Measurements from ENCODE around the gene ADAP1.
"Not testable (repeated sequence)": the region's sequence is repeated elsewhere in the genome, so short reads cannot be mapped to it uniquely, and the experiment has no call there.

The ADAP1 gene

DNA sequence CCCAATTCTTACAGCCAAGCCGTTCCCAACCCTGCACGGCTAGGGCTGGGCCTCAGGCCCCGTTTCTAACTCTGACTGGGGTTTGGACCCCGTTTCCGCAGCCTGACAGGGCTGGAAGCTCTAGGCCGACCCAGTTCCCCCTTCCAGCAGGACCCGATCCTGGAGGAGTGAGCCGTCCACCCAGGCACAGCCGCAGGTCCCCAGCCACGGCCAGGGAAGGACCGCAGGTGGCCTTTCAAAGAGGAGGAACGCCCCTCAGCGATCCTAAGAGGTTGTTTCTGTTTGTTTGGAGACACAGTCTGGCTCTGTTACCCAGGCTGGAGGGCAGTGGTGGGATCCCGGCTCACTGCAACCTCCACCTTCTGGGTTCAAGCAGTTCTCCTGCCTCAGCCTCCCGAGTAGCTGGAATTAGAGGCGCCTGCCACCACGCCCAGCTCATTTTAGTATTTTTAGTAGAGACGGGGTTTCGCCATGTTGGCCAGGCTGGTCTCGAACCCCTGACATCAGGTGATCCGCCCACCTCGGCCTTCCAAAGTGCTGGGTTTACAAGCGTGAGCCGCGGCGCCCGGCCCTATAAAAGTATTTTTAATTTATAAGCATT lies 78.9 kb downstream of the ADAP1 start:
- peak overlapping the region; percentile 29 for H3K4me3 ChIP-seq (ENCODE audit: low read depth, low read length)
- in situ Hi-C loops (cut with HindIII; ENCODE audit: low sequenced_read_pairs), result no loop called here
- DNase-seq (ENCODE audit: low read depth), result no peak
- TF ChIP-seq, protein P1, sequence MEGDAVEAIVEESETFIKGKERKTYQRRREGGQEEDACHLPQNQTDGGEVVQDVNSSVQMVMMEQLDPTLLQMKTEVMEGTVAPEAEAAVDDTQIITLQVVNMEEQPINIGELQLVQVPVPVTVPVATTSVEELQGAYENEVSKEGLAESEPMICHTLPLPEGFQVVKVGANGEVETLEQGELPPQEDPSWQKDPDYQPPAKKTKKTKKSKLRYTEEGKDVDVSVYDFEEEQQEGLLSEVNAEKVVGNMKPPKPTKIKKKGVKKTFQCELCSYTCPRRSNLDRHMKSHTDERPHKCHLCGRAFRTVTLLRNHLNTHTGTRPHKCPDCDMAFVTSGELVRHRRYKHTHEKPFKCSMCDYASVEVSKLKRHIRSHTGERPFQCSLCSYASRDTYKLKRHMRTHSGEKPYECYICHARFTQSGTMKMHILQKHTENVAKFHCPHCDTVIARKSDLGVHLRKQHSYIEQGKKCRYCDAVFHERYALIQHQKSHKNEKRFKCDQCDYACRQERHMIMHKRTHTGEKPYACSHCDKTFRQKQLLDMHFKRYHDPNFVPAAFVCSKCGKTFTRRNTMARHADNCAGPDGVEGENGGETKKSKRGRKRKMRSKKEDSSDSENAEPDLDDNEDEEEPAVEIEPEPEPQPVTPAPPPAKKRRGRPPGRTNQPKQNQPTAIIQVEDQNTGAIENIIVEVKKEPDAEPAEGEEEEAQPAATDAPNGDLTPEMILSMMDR (IDR thresholded peaks at IDR 0.05; ENCODE audit: low read depth, low read length, missing control alignments), result no peak

DNA sequence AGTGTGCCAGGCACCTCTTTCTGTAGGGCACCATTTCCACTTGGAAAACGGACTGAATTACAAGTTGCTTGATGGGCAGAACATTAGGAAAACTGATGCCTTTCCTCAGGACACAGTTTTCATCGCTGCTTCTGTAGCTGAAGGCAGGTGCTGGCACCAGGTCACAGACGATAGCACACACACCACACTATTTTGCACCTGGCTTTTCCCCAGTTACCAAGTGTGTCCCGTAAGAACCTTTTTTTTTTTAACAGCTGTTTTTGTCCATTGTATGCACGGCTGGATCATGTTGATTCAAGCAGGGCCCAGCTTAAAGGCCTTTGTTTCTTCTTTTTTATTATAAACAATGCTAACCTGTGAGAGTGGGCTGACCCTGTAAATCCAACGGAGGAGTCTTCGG lies 79.4 kb downstream of the ADAP1 start:
- in situ Hi-C loops (cut with HindIII; ENCODE audit: low sequenced_read_pairs), result no loop called here
- no peak overlapping the region for H3K4me3 ChIP-seq (ENCODE audit: low read depth, low read length)
- DNase-seq (ENCODE audit: low read depth), result no peak
- TF ChIP-seq, protein P1 (IDR thresholded peaks at IDR 0.05; ENCODE audit: low read depth, low read length, missing control alignments), result no peak

DNA sequence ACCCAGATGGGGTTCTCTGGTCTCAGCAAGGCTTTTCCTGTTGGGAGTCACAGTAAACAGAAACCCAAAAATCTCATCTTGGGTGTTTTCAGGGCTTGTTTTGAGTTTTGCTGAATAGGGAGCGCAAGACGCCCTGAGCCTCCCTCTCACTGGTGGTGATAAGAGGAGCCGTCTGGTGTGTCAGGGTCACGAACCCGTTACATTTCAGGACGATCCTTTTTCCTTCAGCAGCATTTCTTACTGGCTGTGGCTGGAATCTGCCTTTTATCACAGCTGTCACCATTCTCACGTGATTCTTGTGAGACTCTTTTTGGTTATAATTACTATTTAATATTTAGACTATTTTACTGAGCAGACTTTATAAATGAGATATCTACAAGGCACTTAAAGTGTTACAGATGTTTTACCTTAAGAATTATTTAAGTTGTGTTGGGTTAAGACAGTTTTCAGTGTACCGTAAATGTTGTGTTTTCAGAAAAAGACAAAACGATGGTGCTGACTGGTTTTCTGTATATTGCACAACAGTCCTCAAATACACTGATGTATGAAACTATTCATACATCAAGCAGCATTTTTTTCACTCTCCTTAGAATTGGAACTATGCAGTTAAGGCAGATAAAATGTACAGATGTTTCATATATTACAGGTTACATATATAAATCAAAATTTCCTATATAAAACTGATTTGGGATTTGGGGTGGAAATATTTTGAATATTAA lies 80.3 kb downstream of the ADAP1 start:
- in situ Hi-C loops (cut with HindIII; ENCODE audit: low sequenced_read_pairs), result no loop called here
- H3K4me3 ChIP-seq (ENCODE audit: low read depth, low read length), result no peak overlapping the region
- no peak for DNase-seq (ENCODE audit: low read depth)
- TF ChIP-seq, protein P1 (IDR thresholded peaks at IDR 0.05; ENCODE audit: low read depth, low read length, missing control alignments), result no peak

DNA sequence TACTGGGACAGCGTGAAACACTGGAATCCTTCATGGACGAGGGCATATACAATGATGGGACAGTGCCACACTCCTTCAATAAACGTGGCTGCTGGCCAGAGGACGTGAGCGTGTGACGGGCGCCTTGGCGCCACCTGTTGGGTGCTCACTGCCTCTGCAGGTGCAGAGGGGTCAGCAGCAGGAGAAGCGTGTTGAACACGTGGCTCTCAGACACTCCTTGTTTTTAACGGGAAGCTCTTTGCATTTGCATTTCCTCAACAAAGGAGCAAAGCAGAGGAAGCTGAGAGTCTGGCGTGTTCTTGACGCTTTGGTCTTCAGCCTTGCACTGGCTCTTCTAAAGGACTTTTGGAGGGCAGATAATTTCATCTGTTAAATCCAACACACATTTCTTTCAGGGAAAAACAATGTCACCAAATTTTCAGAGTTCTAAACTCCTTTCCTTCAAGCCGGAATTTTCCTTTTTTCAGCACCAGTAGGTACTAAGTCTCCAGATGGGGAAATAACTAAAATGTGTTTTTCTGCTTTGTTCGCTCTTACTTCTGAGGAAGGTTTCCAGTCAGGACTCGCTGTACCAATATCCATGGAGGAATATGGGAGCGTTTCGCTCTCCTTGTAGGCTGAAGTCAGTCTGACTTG lies 81.0 kb downstream of the ADAP1 start:
- DNase-seq (ENCODE audit: low read depth), result peak; percentile 44
- TF ChIP-seq, protein P1 (IDR thresholded peaks at IDR 0.05; ENCODE audit: low read depth, low read length, missing control alignments), result peak; percentile 98
- H3K4me3 ChIP-seq (ENCODE audit: low read depth, low read length), result no peak overlapping the region
- in situ Hi-C loops (cut with HindIII; ENCODE audit: low sequenced_read_pairs), result no loop called here

DNA sequence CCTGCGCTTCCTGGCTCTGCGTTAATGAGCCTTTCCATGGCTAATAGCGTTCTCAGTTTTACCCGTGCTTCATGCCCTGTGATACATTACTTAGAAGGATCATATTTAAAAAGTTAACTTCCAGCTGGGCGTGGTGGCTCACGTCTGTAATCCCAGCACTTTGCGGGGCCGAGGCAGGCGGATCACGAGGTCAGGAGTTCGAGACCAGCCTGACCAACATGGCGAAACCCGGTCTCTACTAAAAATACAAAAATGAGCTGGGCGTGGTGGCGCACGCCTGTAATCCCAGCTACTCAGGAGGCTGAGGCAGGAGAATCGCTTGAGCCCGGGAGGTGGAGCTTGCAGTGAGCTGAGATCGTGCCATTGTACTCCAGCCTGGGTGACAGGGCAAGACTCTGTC lies 81.8 kb downstream of the ADAP1 start:
- H3K4me3 ChIP-seq (ENCODE audit: low read depth, low read length); DNase-seq (ENCODE audit: low read depth); in situ Hi-C loops (cut with HindIII; ENCODE audit: low sequenced_read_pairs): not testable (repeated sequence)

DNA sequence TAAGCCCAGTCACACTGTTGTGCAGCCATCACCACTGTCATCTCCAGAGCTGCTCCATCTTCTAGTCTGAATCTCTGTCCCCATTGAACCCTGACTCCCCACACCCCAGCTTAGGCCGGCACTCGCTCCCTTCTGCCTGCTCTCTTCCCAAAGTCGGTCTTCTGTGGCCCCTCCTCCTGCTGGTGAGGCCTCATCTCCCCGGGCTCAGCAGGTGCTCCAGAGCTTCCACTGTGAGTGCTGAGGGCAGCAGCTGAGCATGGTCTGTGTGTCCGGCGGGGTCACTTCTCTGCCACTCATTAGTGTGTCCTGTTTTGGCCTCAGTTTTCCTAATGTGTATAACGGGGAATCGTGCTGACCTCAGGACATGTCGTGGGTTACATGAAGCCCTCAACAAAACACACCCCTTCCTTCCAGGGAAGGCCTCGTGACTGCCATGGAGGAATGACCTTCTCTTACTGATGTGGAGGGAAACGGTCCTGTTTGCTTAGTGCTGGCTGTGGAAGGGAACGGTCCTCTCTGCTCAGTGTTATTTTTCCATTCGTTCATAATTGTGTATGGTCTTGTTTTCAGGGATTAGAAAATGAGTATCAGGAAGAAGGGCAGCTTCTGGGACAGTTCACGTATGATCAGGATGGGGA lies 82.5 kb downstream of the ADAP1 start:
- no peak for DNase-seq (ENCODE audit: low read depth)
- in situ Hi-C loops (cut with HindIII; ENCODE audit: low sequenced_read_pairs), result no loop called here
- TF ChIP-seq, protein P1 (IDR thresholded peaks at IDR 0.05; ENCODE audit: low read depth, low read length, missing control alignments), result no peak
- H3K4me3 ChIP-seq (ENCODE audit: low read depth, low read length), result no peak overlapping the region

Data from astrocyte of the cerebellum (primary cell).